Thyroid gland (tissue), 4 donors: ENCODE measurements around the gene CYP21A2. TPM values are rescaled to one million over a fixed set of nuclear protein-coding genes. Genes with fewer than 3 reads are reported as not detected.
"Not testable (repeated sequence)": the region's sequence is repeated elsewhere in the genome, so short reads cannot be mapped to it uniquely, and the experiment has no call there.

Experiments used
- DNase-seq, 2 donors: peaks; one replicate each; pipeline ENCODE4 v3.0.0-alpha.2; 2019
- H3K27ac ChIP-seq, 3 donors: fragments of 200-600 bp; sonication (generic); 1 replicate in 2 of 3; 2 replicates in 1 of 3; pipeline ENCODE4 v1.5.1; 2016 to 2019; ENCODE audit warnings: mild to moderate bottlenecking in 1 of 3, moderate library complexity in 1 of 3
- H3K27me3 ChIP-seq: fragments of 200-600 bp; sonication (generic); one replicate; pipeline ENCODE4 v1.5.1; 2019
- H3K36me3 ChIP-seq, 2 donors: fragments of 200-600 bp; sonication (generic); one replicate each; pipeline ENCODE4 v1.5.1; 2016 to 2019
- H3K4me1 ChIP-seq, 2 donors: fragments of 200-600 bp; sonication (generic); one replicate each; pipeline ENCODE4 v1.5.1; 2017 to 2019
- H3K4me3 ChIP-seq, 3 donors: fragments of 200-600 bp; sonication (generic); replicated peaks in 1 of 3; 1 replicate in 2 of 3; 2 replicates in 1 of 3; pipeline ENCODE4 v1.5.1; 2016; ENCODE audit warnings: mild to moderate bottlenecking in 1 of 3
- H3K9me3 ChIP-seq: fragments of 200-600 bp; sonication (generic); one replicate; pipeline ENCODE4 v1.5.1; 2017
- WGBS, 2 donors: methylation state at CpG; one replicate each; pipeline ENCODE4 v1.1.5; 2017; 5-methylcytosine and 5-hydroxymethylcytosine counted together
- intact Hi-C: fragments of 100-400 bp; cut with DNase I; formaldehyde crosslinking; loops from one replicate; pipeline ENCODE4 v1.15.1; 2023
- total RNA-seq, 4 donors: library from RNA; depleted of rRNA; stranded (reverse); fragments of >200 nt; gene quantifications; one replicate each; pipeline ENCODE4 v1.2.3, GENCODE V29; 2016

The CYP21A2 gene
- total RNA-seq, 4 donors from 2014 or later = 0.24 to 1.7 (median 0.33) TPM; not detected in 1

DNA sequence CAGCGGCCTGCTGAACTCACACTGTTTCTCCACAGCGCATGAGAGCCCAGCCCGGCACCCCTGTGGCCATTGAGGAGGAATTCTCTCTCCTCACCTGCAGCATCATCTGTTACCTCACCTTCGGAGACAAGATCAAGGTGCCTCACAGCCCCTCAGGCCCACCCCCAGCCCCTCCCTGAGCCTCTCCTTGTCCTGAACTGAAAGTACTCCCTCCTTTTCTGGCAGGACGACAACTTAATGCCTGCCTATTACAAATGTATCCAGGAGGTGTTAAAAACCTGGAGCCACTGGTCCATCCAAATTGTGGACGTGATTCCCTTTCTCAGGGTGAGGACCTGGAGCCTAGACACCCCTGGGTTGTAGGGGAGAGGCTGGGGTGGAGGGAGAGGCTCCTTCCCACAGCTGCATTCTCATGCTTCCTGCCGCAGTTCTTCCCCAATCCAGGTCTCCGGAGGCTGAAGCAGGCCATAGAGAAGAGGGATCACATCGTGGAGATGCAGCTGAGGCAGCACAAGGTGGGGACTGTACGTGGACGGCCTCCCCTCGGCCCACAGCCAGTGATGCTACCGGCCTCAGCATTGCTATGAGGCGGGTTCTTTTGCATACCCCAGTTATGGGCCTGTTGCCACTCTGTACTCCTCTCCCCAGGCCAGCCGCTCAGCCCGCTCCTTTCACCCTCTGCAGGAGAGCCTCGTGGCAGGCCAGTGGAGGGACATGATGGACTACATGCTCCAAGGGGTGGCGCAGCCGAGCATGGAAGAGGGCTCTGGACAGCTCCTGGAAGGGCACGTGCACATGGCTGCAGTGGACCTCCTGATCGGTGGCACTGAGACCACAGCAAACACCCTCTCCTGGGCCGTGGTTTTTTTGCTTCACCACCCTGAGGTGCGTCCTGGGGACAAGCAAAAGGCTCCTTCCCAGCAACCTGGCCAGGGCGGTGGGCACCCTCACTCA, 1.4 kb downstream of the CYP21A2 start:
- not testable (repeated sequence) for H3K9me3 ChIP-seq, H3K4me1 ChIP-seq, DNase-seq, H3K27ac ChIP-seq, H3K4me3 ChIP-seq, H3K27me3 ChIP-seq, H3K36me3 ChIP-seq
- WGBS, 2 donors = 68 to 84% methylated on average over 11 to 17 of the region's 24 CpGs
- intact Hi-C loops = loop anchor here (10.0 kb wide), 2 partner anchors 75 to 115 kb away; partner anchors contain the start of genes PPT2 and PRRT1

DNA sequence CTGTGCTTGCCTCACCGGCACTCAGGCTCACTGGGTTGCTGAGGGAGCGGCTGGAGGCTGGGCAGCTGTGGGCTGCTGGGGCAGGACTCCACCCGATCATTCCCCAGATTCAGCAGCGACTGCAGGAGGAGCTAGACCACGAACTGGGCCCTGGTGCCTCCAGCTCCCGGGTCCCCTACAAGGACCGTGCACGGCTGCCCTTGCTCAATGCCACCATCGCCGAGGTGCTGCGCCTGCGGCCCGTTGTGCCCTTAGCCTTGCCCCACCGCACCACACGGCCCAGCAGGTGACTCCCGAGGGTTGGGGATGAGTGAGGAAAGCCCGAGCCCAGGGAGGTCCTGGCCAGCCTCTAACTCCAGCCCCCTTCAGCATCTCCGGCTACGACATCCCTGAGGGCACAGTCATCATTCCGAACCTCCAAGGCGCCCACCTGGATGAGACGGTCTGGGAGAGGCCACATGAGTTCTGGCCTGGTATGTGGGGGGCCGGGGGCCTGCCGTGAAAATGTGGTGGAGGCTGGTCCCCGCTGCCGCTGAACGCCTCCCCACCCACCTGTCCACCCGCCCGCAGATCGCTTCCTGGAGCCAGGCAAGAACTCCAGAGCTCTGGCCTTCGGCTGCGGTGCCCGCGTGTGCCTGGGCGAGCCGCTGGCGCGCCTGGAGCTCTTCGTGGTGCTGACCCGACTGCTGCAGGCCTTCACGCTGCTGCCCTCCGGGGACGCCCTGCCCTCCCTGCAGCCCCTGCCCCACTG, 2.3 kb downstream of the CYP21A2 start:
- not testable (repeated sequence) for H3K9me3 ChIP-seq, H3K36me3 ChIP-seq, H3K27me3 ChIP-seq, H3K4me1 ChIP-seq, DNase-seq, H3K4me3 ChIP-seq, H3K27ac ChIP-seq
- intact Hi-C loops = loop anchor here (10.0 kb wide), 2 partner anchors 74 to 114 kb away; partner anchors contain the start of genes PPT2 and PRRT1
- WGBS, 2 donors = no CpG with 5 or more reads among the region's 43 CpGs

DNA sequence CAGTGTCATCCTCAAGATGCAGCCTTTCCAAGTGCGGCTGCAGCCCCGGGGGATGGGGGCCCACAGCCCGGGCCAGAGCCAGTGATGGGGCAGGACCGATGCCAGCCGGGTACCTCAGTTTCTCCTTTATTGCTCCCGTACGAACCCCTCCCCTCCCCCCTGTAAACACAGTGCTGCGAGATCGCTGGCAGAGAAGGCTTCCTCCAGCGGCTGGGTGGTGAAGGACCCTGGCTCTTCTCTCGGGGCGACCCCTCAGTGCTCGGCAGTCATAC, 2.8 kb downstream of the CYP21A2 start:
- DNase-seq, H3K9me3 ChIP-seq, H3K27me3 ChIP-seq, H3K36me3 ChIP-seq, H3K27ac ChIP-seq, H3K4me3 ChIP-seq, H3K4me1 ChIP-seq: not testable (repeated sequence)
- WGBS, 2 donors = no CpG with 5 or more reads among the region's 13 CpGs
- intact Hi-C loops = loop anchor here (10.0 kb wide), 2 partner anchors 74 to 114 kb away; partner anchors contain the start of genes PPT2 and PRRT1

DNA sequence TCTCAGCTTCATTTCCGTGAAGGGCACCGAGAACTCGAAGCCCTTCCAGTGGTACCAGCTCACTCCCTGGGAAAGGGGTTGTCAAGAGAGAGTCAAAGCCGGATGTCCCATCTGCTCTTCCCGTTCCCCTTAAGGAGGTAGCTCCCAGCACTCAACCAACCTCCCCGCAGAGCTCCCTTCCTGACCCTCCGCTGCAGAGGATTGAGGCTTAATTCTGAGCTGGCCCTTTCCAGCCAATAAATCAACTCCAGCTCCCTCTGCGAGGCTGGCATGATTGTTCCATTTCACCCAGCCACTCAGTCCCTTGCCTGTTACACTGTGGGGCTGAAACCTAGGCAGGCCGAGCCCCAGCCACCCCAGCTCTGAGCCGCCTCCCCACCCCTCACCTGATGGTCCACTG, 3.2 kb downstream of the CYP21A2 start:
- not testable (repeated sequence) for H3K4me1 ChIP-seq, DNase-seq, H3K36me3 ChIP-seq, H3K27me3 ChIP-seq, H3K4me3 ChIP-seq, H3K27ac ChIP-seq, H3K9me3 ChIP-seq
- intact Hi-C loops = loop anchor here (10.0 kb wide), 2 partner anchors 73 to 113 kb away; partner anchors contain the start of genes PPT2 and PRRT1
- WGBS, 2 donors = 66% methylated on average over 5 of the region's 10 CpGs; no CpG with 5 or more reads in 1 of the 2 donors

DNA sequence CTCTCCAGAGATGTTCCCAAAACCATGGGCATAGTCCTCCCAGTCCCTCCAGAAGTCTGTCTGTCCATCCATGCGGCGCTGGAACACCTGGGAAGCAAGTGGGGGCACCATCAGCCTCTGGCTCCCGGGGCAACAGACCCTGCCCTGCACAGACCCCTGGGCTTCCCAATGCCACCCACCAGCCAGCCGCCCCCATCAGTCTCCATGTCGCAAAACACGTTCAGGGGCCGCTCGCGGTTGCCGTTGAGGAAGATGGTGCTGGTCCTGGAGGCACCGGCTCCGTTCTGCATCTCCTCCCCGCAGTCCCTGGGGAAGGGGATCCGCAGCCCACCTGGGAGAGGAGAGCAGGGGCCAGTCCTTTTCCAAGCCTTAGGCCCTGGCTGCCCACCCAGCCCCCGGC, 4.1 kb downstream of the CYP21A2 start:
- peaks cover 0 to 14% of the 10 kb centered on the region in 2 donors for H3K4me1 ChIP-seq
- H3K27ac ChIP-seq, DNase-seq, H3K36me3 ChIP-seq, H3K4me3 ChIP-seq, H3K9me3 ChIP-seq, H3K27me3 ChIP-seq: not testable (repeated sequence)
- WGBS, 2 donors = 100% methylated on average over 3 of the region's 15 CpGs; no CpG with 5 or more reads in 1 of the 2 donors
- intact Hi-C loops = loop anchor here (10.0 kb wide), 2 partner anchors 73 to 113 kb away; partner anchors contain the start of genes PPT2 and PRRT1

DNA sequence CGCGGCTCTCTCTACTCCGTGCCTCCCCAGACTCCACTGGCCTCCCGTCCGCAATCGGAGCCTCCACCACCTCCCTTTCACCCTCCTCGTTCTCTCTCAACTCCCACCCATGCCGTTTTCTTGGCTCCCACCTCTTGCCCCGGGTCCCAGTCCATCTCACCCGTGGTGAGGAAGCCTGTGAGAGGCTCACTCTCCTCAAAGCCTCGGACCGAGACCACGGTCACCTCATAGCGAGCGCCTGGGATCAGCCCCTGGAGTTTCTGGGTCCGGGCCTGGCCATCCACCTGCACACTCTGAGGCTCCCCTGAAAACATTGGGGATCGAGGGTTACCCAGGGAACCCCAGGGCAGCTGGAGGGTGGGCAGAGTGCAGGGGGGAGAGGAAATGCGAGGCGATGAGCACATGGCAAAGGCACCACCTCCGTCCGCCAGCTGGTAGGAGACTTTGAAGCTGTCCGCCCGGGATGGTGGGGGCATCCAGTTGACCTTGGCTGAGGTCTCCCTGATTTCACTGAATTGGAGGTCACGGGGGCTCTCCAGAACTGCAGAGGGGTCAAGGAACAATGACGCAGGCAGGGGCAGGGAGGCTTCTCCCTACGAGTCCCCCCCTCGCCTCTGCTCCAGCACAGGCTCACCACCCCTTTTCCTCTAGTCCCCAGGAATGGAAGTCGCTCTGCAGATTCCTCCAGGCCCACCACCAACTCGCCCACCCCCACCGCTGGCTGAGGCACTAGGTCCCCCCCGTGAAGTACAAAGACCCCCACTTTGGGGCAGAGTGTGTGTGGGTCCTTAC, 5.6 kb downstream of the CYP21A2 start:
- DNase-seq = not testable (repeated sequence)

DNA sequence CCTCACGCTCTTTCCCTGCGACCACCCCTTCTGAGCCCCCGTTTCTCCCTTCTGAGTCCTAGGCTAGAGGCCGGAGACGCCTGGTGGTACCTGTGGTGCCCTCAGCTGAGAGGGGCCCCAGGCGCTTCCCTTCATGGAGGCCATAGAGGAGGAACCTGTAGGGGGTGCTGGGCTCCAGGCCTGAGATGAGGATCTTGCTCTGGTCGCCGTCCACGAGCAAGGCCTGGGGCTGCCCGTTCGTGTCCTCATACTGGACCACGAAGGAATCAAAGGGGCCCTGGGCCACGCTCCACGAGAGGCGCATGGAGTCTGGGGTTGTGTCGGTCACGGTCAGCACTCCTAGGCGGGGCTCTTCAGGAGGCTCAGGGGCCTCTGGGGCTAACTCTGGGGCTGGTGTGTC, 6.7 kb downstream of the CYP21A2 start:
- H3K9me3 ChIP-seq, H3K27ac ChIP-seq, H3K27me3 ChIP-seq, DNase-seq, H3K36me3 ChIP-seq, H3K4me3 ChIP-seq: not testable (repeated sequence)
- whole genome bisulfite sequencing, 2 donors = 90 to 92% methylated on average over 5 to 8 of the region's 18 CpGs
- intact Hi-C loops = loop anchor here (10.0 kb wide), 2 partner anchors 70 to 110 kb away; partner anchors contain the start of genes PPT2 and PRRT1
- peaks cover 0 to 27% of the 10 kb centered on the region in 2 donors for H3K4me1 ChIP-seq

More for the DNA sequence above, 5.6 kb downstream of the CYP21A2 start:
- not testable (repeated sequence) for H3K27me3 ChIP-seq, H3K4me3 ChIP-seq, H3K36me3 ChIP-seq, H3K9me3 ChIP-seq, H3K27ac ChIP-seq
- H3K4me1 ChIP-seq = peaks cover 0 to 27% of the 10 kb centered on the region in 2 donors
- intact Hi-C loops = loop anchor here (10.0 kb wide), 2 partner anchors 71 to 111 kb away; partner anchors contain the start of genes PPT2 and PRRT1
- 81 to 93% methylated on average over 11 to 12 of the region's 31 CpGs for WGBS, 2 donors
